Stimulated activated CD8-positive, alpha-beta memory T cell treated with anti-CD3 and anti-CD28 coated beads, Interleukin-15, amount 100 ng/mL, for 1 hour (primary cell): Measurements from ENCODE around the gene HGS.
A peak's percentile ranks its signal among the peaks of the same experiment; 100 is the strongest.

Experiments used
- DNase-seq: peaks from one replicate; pipeline ENCODE4 v3.0.0-alpha.2; 2020; ENCODE audit warnings: low read depth

Gene HGS

GRCh38 chr17:81683584-81684441 is at the start of gene HGS, which contains the start of gene ARL16:
HGS (plus strand) TSS chr17:81684011; CDS start chr17:81684067, 56 bp downstream.
ARL16 (minus strand) TSS chr17:81683797; CDS start chr17:81683753, 44 bp downstream.
- peak; percentile 94 for DNase-seq

- no peak for DNase-seq
These were observed 48.4 kb upstream of the HGS start for GRCh38 chr17:81635431-81635830.

GRCh38 chr17:81635973-81636504 is 47.8 kb upstream of the HGS start:
- DNase-seq, result no peak

- DNase-seq, result peak; percentile 59
These were observed 47.1 kb upstream of the HGS start, which contains the start of the genes NPLOC4 and TSPAN10 for GRCh38 chr17:81636505-81637288. NPLOC4 (minus strand) TSS chr17:81637112; CDS start chr17:81636930, 182 bp downstream. TSPAN10 (plus strand) TSS chr17:81637196; CDS start chr17:81642413, 5,217 bp downstream.

- no peak for DNase-seq
These were observed 45.1 kb upstream of the HGS start for GRCh38 chr17:81638683-81639082.

GRCh38 chr17:81640011-81640410 is 43.8 kb upstream of the HGS start:
- no peak for DNase-seq

- DNase-seq, result no peak
These were observed 41.9 kb upstream of the HGS start for GRCh38 chr17:81641825-81642489.

GRCh38 chr17:81644496-81644895 is 39.3 kb upstream of the HGS start:
- no peak for DNase-seq

GRCh38 chr17:81644976-81645952 is 38.5 kb upstream of the HGS start:
- no peak for DNase-seq

GRCh38 chr17:81646869-81647600 is 36.8 kb upstream of the HGS start:
- DNase-seq, result no peak

- no peak for DNase-seq
These were observed 36.2 kb upstream of the HGS start for GRCh38 chr17:81647640-81648012.

GRCh38 chr17:81648013-81648706 is 35.7 kb upstream of the HGS start:
- DNase-seq, result no peak

- DNase-seq, result no peak
These were observed 35.1 kb upstream of the HGS start for GRCh38 chr17:81648707-81649085.

- no peak for DNase-seq
These were observed 32.9 kb upstream of the HGS start for GRCh38 chr17:81650951-81651350.

GRCh38 chr17:81651692-81652091 is 32.1 kb upstream of the HGS start:
- no peak for DNase-seq

- no peak for DNase-seq
These were observed 30.7 kb upstream of the HGS start for GRCh38 chr17:81652906-81653771.

GRCh38 chr17:81655378-81656117 is 28.3 kb upstream of the HGS start:
- DNase-seq, result no peak
